ENCODE results near the gene ADAMTS13.
"Not testable (repeated sequence)": the region's sequence is repeated elsewhere in the genome, so short reads cannot be mapped to it uniquely, and the experiment has no call there.

The ADAMTS13 gene

GRCh38 chr9:133421615-133422542 is at the start of gene ADAMTS13:
ADAMTS13 (plus strand) TSS chr9:133422367; CDS start chr9:133422444, 77 bp downstream.
- DNase-seq, result no peak

- DNase-seq, result no peak
Measured at GRCh38 chr9:133374612-133375115, 47.5 kb upstream of the ADAMTS13 start.

DNA sequence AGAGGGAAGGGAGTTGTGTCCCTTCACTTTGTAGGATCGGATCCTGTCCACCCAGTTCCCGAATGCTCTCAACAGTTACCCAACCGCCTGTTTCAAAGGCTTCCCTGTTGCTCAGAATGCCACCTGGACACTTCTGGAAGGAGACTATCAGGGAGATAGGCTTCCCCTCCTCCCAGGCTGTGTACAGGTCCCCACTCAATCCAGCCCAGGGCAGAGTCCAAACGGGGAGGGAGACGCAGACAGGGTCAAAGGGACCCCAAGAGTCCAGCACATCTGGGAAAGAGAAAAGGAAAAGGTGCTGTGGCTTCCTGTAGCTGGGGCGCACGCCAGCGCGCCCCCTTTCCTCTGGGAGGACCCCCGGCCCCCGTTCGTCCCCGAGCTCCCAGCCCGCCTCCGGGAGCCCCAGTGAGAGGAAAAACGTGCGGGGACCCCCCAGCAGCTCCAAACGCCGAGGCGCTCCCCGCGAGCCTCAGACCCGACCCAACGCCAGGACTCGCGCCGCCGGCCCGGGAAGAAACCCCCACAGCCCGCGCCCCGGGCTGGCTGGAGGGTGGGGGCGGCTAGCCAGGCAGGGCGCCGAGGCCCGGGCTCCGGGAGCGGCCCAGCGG is 46.9 kb upstream of the ADAMTS13 start:
- no peak for DNase-seq

GRCh38 chr9:133375724-133376654 is 46.2 kb upstream of the ADAMTS13 start, which contains the start of the genes STKLD1 and SURF4:
STKLD1 (plus strand) TSS chr9:133376366; CDS start chr9:133376474, 108 bp downstream.
SURF4 (minus strand) TSS chr9:133376060; CDS start chr9:133375969, 91 bp downstream.
- peak; percentile 96 for DNase-seq

GRCh38 chr9:133377280-133377679 is 44.9 kb upstream of the ADAMTS13 start:
- DNase-seq, result not testable (repeated sequence)

DNA sequence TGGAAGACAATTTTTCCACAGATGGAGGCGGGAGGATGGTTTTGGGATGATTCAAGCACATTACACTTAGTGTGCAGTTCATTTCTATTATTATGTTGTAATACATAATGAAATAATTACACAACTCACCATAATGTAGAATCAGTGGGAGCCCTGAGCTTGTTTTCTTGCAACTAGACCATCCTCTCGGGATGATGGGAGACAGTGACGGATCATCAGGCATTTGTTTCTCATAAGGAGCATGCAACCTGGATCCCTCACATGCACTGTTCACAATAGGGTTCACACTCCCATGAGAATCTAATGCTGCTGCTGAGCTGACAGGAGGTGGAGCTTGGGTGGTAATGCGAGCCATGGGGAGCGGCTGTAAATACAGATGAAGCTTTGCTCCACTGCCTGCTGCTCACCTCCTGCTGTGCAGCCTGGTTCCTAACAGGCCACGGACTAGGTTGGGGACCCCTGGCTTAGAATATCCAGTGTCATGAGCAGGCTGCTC is 44.4 kb upstream of the ADAMTS13 start:
- no peak for DNase-seq

DNA sequence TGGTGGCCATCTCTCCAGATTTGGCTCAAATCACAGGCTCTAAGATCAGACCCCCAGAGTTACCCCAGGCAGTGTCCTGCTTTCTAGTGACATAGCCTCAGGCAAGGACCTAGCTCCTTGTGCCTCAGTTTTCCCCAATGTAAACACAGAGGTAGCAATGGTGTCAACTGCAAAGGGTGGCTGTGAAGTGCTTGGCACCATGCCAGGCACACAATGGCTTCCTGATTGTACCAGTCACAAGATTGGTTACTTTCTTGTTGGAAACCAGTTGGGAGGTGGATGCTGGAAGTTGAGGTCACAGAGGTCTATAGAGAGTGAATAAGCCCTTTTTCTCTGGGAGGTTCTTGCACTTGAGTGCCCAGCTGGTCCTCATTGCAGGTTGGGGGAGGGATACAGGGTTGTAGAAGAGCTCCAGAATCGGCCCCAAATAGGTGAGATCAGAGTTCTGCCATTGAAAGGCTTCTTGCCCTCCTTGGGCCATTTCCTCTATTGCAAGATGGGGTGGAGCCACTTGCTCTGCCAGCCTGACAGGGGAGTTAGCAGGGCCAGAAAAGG is 43.7 kb upstream of the ADAMTS13 start:
- peak; percentile 23 for DNase-seq

DNA sequence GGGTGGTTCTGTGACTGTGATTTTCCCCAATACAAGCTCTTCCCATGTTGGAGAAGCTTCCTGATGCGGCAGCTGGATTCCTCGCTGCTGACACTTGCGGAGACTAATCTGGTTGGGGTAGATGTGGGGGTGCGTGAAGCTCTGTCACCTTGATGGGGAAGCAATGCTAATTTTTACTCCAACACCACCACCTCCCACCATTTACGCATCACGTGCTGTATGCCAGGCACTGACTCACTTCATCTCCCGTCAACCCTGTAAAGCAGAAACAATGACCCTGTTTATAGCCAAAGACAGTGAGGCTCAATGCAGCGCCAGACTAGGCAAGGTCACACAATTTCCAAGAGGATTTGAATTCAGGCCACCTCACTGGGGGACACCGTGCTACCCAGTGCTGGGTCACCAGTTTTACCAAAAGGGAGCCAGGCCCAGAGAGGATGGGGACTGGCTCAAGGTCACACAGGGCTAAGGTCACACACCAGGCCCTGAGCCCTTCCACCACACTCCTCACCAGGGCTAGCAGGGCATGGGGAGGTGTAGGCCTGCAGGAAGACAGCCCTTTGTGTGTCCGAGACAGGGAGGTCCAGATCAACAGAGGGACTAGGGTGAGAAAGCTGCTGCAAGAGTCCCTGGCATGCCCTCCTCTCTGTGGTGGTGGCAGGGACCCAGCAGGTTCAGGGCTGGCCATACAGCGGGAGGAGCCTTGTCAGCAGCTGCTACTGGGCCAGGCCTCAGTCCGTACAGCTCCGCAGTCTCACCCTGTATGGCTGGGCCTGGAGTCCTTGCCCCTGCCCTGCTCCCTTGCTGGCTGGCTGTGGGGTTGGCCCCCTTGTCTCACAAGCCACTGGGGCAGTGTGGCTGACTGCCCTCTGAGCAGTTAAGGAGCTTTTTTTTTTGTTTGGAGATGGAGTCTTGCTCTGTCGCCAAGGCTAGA is 42.7 kb upstream of the ADAMTS13 start:
- no peak for DNase-seq

GRCh38 chr9:133380734-133381133 is 41.4 kb upstream of the ADAMTS13 start:
- no peak for DNase-seq

GRCh38 chr9:133382507-133383141 is 39.5 kb upstream of the ADAMTS13 start:
- DNase-seq, result no peak

GRCh38 chr9:133383438-133383837 is 38.7 kb upstream of the ADAMTS13 start:
- DNase-seq, result no peak

DNA sequence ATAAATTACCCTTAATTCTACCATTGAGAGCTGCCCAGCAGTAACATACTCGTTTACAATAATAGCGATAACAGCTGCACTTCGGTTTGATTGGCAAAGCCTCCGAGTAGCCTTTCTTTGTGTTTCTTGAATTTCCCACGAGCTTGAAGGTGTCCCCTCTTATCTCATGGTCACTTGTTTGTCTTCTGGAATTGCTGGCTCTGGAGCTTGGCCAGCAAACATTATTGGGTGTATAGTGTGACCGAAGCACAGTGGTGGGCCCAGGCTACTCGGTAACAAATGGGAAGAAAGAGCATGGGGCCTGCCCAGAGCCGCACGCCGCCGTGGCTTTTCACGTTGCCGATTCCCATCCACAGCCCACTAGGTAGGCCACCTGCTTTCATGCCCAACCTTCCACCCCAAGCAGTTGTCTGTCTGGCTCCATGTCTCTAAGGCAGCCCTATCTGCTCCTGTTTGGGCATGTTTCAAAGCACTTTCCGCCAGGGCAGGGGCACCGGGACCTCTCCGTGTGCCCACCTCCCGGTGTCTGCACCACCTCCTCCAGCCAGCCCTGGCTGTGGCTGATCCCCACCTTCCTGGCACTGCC is 37.3 kb upstream of the ADAMTS13 start:
- no peak for DNase-seq

DNA sequence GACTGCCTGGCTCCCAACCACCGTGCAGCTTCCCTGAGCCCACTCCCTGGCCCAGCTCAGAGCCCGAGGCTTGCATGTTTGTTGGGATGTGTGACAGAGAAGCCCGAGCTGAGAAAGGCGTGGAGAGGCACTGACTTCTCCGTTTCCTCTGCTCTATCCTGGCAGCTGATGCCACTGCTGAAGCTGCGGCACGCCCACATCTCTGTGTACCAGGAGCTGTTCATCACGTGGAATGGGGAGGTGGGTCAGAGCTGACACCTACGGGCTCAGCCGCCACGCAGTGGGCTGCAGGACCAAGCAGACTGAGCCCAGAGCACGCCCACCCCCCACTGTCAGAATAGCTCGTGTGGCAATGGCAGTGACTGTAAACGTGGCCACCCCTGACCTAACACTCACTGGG is 36.7 kb upstream of the ADAMTS13 start:
- DNase-seq, result no peak

DNA sequence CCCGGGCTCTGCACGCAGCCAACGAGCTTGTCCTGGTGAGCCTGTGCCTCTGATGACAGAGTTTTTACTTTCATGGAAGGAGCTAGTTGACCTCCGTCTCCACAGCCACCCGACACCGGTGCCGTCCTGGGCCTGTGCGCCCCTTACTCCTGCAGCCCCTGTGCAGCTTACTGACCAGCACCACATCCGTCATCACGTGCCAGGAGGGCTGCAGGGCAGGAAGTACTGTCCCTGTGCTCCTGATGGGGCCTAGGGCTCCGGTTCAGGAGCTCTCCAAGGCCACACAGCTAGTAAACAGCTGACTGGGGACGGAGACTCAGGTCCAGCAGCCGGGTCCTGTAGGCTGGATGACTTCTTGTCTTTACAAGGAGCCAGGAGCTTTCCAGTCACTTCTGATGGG is 35.8 kb upstream of the ADAMTS13 start:
- no peak for DNase-seq

DNA sequence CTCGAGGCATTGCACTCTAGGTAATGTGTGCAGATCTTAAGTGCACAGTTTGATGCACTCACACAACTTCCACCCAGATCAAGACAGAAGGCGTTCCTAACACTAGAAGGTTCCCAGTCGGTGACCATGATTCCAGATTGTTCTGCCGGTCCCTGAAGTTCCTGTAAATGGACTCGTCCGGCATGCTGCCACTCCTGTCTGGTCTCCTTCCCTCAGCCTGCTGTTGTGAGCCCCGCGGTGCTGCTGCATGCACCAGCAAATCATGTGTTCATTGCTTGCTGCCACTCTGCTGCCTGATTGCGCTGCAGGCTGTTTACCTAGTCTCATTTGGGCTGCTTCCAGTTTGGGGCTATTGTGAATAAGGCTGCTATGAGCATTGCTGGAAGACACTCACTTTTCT is 34.5 kb upstream of the ADAMTS13 start:
- DNase-seq, result no peak

DNA sequence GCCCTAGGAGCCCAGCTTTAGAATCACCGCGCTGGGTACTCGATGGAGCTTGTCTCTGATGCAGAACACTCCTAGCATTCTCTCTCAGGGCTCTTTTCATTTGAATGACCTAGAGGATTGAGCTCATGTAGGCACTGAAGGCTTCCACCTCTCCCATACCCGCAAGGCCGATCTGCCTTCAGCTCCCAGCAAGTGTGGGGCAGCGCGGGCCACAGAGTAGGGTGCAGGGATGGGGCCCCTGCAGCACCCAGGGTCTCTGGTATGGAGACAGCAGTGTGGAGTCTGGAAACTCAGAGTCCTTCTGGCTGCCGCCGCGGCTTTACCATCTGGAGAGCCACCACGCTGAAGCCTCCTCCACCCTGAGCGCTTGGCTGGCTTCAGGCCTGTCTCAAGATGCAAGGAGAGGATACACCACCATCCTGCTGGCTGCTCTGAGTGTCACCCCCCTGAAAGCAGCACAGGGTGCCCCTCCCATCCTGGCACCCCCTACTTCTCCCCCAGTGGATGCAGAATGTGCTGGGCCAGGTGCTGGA is 33.1 kb upstream of the ADAMTS13 start:
- no peak for DNase-seq

DNA sequence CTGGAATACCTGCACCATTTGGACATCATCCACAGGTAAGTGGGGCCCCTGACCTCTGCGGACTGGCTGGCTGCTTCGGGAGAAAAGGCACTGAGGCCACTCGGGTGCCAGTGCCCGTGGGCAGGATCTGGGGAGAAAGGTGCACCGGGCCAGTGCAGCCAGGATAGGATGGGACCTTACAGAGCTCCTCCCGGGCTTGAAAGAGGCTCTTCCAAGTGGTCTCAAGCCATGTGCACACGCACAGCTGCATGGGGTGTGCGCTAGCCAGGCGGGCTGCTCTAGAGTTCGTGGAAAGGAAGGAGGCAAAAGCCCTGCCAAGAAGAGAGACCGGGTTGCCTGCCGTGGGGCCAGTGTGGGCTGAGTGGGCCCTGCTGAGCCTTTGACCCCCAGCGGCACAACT is 32.6 kb upstream of the ADAMTS13 start:
- no peak for DNase-seq

GRCh38 chr9:133390713-133391112 is 31.5 kb upstream of the ADAMTS13 start:
- no peak for DNase-seq

- not testable (repeated sequence) for DNase-seq
Measured at GRCh38 chr9:133391449-133391848, 30.7 kb upstream of the ADAMTS13 start.

DNA sequence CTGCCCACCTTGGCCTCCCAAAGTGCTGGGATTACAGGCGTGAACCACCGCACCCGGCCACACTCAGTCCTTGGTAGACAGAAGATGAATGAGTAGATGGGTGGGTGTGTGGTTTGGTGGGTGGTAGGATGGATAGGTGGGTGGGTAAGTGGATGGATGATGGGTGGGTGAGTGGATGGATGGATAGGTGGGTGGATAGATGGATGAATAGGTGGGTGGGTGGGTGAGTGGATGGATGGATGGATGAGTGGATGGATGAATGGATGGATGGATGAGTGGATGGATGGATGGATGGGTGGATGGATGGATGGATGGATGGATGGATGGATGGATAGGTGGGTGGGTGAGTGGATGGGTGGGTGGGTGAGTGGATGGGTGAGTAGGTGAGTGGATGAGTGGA is 29.9 kb upstream of the ADAMTS13 start:
- not testable (repeated sequence) for DNase-seq

All from NCI-H2029 (cell line).